ENCODE results near the gene PITPNC1. TPM values are rescaled to one million over a fixed set of nuclear protein-coding genes. Genes with fewer than 3 reads are reported as not detected.
A peak's percentile ranks its signal among the peaks of the same experiment; 100 is the strongest.

Gene PITPNC1
- polyA plus RNA-seq, 1 of the 3 experiments (the other 2 are of a cell fraction), result 18.4 TPM

- no peak for TF ChIP-seq USF2 (IDR thresholded peaks at IDR 0.05; ENCODE audit: borderline replicate concordance, low read depth, low read length)
These were observed 54.4 kb downstream of the PITPNC1 start (continued) for GRCh38 chr17:67431249-67432015.

- Histone ChIP-seq H2AFZ (ENCODE audit: low read depth) (no peak overlapping the region), H3K27ac (ENCODE audit: low read depth in 2 of 2, low read length in 1 of 2) (peak overlapping the region in 1 of 2 experiments; percentile 99; a peak in 1 of 4 replicates), H3K9me2 (no peaks in the 10 kb centered on the region), H3K36me3 (replicated peaks in 1 of 2; ENCODE audit: control insufficient read depth in 1 of 2, insufficient read depth in 2 of 2, low read length in 1 of 2) (no peaks in the 10 kb centered on the region), H3K9me3 (no peaks in the 10 kb centered on the region), H3K27me3 (ENCODE audit: insufficient read depth) (no peaks in the 10 kb centered on the region), H3K4me2 (no peak overlapping the region), H3K79me2 (ENCODE audit: insufficient read depth) (peaks cover 36% of the 10 kb centered on the region; the same call in 1 of the 2 replicates), H3K9ac (no peak overlapping the region), H3F3A (replicated peaks; ENCODE audit: insufficient read depth) (peaks cover 20% of the 10 kb centered on the region), H4K20me1 (ENCODE audit: insufficient read depth) (no peaks in the 10 kb centered on the region), H3K4me1 (ENCODE audit: control insufficient read depth in 1 of 2, insufficient read depth in 2 of 2, low read depth in 1 of 2, low read length in 1 of 2) (peaks cover 15 to 17% of the 10 kb centered on the region in 2 experiments; a peak in 2 of 4 replicates), H3K4me3 (ENCODE audit: low read depth in 2 of 2, low read length in 1 of 2) (no peak overlapping the region)
- ChIA-PET CTCF (interaction anchor here (1.0 to 4.7 kb wide), 6 partner anchors 42 to 273 kb away, joined by 3 to 18 read pairs (median 3); no protein-coding TSS in a partner anchor), POLR2A (no interaction called here)
- 97% methylated on average over 21 of the region's 21 CpGs for WGBS (ENCODE audit: low lambda C conversion rate)
- no peak for DNase-seq
- TF ChIP-seq TAF1 (IDR thresholded peaks at IDR 0.05; ENCODE audit: borderline replicate concordance, low read depth, low read length), result no peak
- TF ChIP-seq REST (IDR thresholded peaks at IDR 0.05; ENCODE audit: low read depth, low read length), result no peak
- no peak for TF ChIP-seq JUND (IDR thresholded peaks at IDR 0.05)
These were observed 56.3 kb downstream of the PITPNC1 start for GRCh38 chr17:67433248-67433924.

- Histone ChIP-seq H4K20me1 (ENCODE audit: insufficient read depth) (no peaks in the 10 kb centered on the region), H3K9me3 (no peaks in the 10 kb centered on the region), H3K9me2 (no peaks in the 10 kb centered on the region), H3K36me3 (replicated peaks in 1 of 2; ENCODE audit: control insufficient read depth in 1 of 2, insufficient read depth in 2 of 2, low read length in 1 of 2) (no peaks in the 10 kb centered on the region), H3K4me2 (no peak overlapping the region), H3K4me3 (ENCODE audit: low read depth in 2 of 2, low read length in 1 of 2) (no peak overlapping the region), H3K9ac (no peak overlapping the region), H2AFZ (ENCODE audit: low read depth) (no peak overlapping the region), H3K4me1 (ENCODE audit: control insufficient read depth in 1 of 2, insufficient read depth in 2 of 2, low read depth in 1 of 2, low read length in 1 of 2) (peaks cover 15 to 24% of the 10 kb centered on the region in 2 experiments; a peak in 3 of 4 replicates), H3F3A (replicated peaks; ENCODE audit: insufficient read depth) (peaks cover 19% of the 10 kb centered on the region), H3K79me2 (ENCODE audit: insufficient read depth) (peaks cover 41% of the 10 kb centered on the region; the same call in 1 of the 2 replicates), H3K27ac (ENCODE audit: low read depth in 2 of 2, low read length in 1 of 2) (no peak overlapping the region), H3K27me3 (ENCODE audit: insufficient read depth) (no peaks in the 10 kb centered on the region)
- CTCF ChIA-PET, result interaction anchor here (1.1 to 4.7 kb wide), 4 partner anchors 42 to 59 kb away, joined by 3 to 18 read pairs (median 4); no protein-coding TSS in a partner anchor
- no peak for DNase-seq
- WGBS (ENCODE audit: low lambda C conversion rate), result 85% methylated on average over 6 of the region's 6 CpGs
- POLR2A ChIA-PET, result no interaction called here
- no peak for TF ChIP-seq NFIC (IDR thresholded peaks at IDR 0.05; ENCODE audit: borderline replicate concordance)
- no peak for TF ChIP-seq CTCF (IDR thresholded peaks at IDR 0.05)
- no peak for TF ChIP-seq SIN3A (IDR thresholded peaks at IDR 0.05; ENCODE audit: borderline replicate concordance, low read depth, low read length)
- no peak for TF ChIP-seq FOXJ3 (CRISPR knock-in tag; IDR thresholded peaks at IDR 0.05)
- TF ChIP-seq FOXM1 (IDR thresholded peaks at IDR 0.05; ENCODE audit: low read depth), result no peak
- TF ChIP-seq REST (IDR thresholded peaks at IDR 0.05; ENCODE audit: low read depth, low read length), result no peak
- TF ChIP-seq JUND (IDR thresholded peaks at IDR 0.05), result no peak
- TF ChIP-seq EP300 (IDR thresholded peaks at IDR 0.05; ENCODE audit: borderline replicate concordance in 1 of 2, low read depth in 1 of 2, low read length in 1 of 2), result no peak
- no peak for TF ChIP-seq TAF1 (IDR thresholded peaks at IDR 0.05; ENCODE audit: borderline replicate concordance, low read depth, low read length)
These were observed 57.0 kb downstream of the PITPNC1 start for GRCh38 chr17:67434061-67434525.
